ENCODE measurements around the gene NPAS3.

NPAS3 gene

DNA sequence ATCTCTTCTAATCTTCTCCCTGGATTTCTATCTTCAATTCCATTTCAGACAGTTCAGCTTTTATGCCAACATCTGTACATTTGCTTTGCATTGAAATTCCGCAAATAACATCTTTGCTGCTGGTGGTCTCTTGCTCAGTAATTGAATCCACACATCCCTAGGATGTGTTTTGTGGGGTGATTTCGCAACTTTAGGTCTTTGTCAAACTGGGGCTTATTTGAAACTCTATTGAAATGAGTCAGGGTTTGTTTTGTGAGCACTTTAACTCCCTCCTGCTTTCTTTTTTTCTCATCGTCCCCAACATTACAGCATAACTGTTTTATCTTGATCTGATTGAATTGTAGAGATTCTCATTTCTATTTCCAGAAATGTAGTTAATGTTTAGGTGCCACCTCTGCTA, 404.3 kb downstream of the NPAS3 start:
- no peak for DNase-seq

DNA sequence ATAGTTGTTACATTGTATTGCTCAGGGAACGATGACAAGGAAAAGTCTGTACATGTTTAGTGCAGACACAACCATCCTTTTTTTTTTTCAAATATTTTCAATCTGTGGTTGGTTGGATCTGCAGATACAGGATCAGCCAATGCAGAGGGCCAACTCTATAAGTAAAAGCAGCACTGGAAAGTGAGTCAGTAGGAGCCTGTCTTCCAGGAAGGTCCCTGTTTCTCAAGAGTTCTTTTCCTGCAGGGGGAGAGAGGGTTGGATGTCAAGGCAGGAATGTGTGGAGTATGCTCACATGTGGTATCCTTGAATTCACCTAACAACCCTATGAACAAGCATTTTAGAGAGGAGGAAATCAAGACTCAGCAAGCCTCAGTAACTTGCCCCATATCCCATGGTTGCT, 409.1 kb downstream of the NPAS3 start:
- DNase-seq = no peak

DNA sequence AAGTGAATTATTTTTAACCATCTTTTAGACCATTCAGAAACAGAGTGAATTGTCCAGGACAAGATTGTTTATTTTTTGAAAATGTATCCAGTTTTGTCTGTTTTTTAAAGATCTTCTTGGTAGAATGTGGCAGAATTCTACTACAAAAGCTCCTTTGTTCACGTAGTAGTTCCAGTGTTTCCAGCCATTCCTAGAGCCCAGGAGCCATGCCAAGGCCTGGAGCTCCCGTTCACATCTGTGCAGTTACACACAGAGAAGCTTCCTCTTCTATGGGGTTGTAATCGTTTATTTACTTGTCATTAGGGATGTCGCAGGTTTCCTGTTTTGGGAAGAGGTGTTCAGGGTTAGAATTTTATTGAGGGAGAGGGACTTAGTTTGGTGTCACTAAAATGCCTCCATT, 409.8 kb downstream of the NPAS3 start:
- no peak for DNase-seq

DNA sequence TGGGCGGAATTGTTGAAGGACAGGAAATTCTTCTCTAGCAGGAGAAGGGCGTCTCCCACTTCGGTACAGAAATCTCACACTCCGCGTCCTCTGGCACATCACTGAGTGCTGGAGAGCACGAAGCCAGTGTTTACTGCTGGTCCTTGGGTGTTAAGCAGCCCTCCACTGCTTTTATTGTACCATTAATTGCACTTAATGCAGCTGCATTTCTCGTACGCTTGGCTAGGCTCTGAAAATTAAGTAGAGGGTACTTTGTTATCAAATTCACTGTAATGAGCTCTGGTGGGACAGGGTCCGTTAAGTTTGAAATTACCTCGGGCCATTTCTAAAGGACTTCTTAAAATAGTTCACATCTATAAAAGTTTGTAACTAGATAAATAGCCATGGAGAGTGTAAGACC, 411.2 kb downstream of the NPAS3 start:
- DNase-seq = no peak

DNA sequence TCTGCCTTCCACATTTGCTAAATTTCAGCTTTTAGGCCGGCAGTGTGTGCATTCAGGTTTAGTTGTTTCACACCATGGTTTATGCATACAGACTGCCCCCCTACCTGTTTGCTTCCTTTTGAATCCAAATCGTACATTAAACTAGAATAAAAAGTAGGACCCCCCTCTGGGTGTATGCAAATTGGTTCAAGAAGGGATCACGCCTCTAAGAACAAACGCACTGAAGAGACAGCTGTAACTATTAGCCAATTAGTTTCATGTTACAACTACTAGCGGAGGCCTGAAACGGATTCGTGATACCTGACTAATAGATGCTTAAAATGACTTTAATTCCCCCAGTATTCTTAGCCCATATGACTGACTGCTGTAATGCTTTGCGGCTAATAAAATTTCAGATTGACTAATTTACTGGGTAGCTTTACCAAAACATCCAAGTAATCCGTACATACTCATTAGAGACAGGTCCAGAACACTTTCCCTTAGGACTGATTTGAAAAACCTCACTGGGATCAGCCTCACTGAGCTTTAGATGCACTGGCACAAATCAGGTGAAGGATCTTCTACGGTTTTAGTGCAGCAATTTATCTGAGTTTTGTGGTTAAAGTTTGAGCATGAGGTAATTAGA, 411.8 kb downstream of the NPAS3 start:
- DNase-seq = no peak

DNA sequence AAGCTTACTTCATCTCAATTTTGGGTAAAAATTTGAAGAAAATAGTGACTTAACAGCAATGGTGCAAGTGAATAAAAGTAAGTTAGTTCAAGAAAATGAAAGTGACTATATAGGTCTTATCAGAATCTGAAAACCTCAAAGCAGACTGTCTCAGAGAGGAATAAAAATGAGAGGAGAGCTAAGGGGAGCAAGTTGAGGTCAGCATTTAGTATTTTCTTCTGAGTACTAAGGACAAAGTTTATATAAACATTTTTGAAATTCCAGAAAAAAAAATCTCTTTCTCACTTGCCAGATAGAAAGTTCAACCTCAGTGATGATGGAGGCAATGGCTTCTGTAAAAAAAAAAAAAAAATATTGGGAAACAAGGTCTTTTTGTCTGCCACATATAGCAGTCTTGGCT, 414.1 kb downstream of the NPAS3 start:
- no peak for DNase-seq

DNA sequence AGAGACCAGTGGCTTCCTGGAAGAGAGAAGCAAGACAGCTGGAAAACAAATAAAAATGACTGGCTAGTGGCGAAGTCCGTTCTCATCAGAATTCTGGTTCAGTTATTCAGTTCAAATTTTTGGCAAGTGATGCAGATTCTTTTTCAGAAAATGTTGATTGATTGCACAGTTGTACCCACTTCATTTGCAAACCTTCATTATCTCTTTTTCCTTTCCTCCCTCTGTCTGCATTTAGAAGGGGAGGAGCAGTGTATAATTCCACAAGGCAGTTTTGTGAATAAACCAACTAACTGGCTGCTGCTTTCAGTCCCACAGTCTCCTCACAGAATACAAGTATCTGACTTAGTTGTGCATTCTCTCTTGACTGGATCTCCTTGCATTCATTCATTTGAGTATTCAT, 417.5 kb downstream of the NPAS3 start:
- no peak for DNase-seq

DNA sequence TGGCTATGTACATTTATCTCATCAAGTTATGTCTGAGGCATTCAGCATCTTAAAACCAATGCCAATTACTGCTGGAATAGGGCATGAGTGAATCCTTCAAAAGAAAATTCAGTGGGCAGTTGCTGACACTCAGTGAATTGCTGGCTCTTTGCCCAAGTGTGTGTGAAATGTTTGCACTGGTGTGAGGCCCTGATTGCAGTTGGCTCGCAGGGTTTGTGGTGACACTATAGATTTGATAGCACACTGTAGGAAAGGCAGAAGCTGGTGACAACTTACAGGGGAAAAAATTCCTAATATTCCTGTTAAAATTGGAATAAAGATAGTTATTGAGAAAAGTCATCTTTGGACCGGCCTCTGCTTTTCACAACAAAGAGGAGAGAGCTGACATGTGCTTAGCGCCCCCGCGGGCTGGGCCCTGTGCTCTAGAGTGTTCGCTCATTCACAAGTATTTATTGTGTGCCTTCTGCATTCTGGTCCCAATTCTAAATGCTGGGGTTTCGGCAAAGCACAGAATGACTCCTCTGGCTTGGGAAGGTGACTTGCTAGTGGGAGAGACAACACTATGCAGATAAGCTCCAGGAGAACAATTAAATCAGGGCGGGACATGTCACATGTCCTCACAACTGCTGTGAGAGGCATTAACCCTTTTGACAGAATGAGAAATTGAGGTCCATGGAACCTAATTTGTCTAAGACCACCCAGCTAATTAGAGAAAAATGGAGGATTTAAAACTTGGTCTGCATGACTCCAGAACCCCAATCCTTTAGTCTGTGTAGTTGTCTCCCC, 418.7 kb downstream of the NPAS3 start:
- DNase-seq = no peak

DNA sequence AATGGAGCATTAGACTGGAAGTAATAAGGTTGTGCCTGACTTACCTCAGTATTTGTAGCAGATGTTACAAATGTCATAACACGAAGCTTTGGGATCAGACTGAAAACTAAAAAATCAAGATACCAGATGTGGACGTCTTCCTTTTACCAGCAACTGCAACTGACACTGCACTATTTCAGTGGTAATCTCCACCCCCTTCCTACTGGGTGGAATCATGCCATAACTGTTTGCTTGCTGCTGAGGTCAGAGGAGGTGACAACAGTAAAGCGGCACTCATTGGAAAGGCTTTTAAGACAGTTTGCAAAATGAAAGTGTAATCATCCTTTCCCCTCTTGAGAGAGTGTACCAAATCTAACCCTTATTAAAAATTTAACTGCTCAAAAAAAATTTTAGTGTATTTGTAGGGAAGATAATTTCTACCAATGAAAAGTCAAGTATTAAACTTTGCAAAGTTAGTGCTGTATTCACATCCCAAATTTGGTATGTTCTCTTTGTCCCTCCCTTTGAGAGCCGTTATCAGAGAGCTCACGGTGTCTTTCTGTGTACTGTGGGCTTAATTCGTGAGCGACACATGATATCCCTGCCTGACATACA, 420.7 kb downstream of the NPAS3 start:
- no peak for DNase-seq

DNA sequence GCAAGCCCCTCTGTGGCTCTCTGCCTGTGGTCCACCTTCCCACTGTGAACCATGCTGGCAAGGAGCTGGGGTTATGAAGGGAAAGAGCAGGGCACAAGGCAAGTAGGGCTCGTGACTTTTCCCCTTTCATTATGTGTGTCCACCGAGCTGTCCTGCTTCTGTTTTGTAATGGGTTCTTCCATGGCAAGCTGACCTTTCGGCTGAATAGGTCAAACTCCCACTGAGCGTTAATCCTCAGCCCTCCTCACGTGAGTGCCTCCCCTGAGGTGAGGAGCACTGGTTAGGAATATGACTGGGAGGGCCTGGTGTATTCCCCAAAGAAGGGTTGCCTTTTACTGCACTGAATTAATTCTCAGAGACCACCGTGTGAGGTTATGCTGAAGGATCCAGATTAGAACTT, 424.3 kb downstream of the NPAS3 start:
- DNase-seq = no peak

DNA sequence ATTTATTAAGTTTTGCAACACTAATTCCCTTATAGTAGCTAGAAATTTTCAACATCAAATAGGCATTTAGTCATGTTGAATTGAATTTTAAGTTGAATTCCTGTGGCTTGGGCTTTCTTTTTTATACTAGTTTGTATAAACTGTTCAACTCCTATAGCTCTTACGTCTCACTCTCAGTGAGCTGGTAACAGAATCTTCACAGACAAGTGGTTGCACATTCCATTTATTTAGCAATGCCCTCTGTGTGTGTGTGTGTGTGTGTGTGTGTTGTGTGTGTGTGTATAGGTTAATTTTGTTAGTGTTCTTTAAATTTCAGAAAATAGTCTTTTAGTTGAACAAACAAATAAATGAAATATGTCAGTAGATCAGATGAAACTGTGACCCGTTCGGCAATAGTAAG, 425.0 kb downstream of the NPAS3 start:
- no peak for DNase-seq

DNA sequence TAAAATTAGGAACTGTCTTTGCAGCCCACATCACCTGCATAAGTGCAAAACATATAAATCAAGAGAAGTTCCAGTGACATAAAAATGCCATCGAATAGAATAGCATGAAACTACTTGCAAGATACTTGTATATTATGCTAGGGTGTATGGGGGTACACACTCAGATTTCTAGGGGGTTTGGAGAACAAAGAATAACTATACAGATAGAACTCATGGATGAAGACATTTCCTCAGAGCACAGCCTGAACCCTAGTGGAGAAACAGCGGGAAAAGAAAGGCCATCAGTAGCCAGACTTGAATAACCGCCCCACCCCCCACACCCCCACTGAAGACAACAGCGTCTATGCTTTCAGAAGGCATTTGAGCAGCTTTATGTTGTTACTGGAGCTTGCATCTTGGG, 425.8 kb downstream of the NPAS3 start:
- DNase-seq = no peak

DNA sequence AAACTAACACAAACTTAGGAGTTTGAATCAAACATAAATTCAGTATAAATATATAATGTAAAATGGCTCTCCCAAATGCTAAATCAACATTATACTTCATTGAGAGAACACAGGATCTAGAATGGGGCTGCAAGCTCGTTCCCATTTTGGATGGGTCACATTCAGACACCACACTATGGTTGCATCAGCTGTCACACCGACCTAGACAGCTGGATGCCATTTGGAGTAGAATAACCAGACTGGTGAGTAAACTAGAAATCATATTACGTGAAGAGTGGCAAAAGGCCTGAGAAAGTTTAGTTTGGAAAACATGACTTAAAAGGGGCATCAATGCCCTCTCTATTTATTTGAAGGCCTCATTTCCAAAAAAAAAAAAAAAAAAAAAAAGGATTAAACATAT, 430.4 kb downstream of the NPAS3 start:
- no peak for DNase-seq

DNA sequence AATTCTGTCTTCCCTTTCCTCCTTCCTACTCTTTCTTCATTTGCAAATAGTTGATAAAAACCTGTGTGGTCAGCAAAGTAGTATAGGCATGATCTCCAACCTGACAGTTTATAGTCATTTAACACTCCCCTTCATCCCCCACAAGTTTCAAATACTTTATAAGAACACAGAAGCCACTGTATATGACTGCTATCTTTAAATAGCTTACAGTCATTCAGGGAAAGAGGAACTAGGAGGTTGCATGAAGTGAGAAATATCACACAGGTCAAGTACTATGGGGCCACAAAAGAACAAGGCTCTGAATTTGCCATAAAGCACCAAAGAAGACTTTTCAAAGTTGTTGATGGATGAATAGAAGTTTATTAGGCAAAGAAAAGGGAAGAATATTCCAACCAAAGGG, 431.3 kb downstream of the NPAS3 start:
- DNase-seq = no peak

DNA sequence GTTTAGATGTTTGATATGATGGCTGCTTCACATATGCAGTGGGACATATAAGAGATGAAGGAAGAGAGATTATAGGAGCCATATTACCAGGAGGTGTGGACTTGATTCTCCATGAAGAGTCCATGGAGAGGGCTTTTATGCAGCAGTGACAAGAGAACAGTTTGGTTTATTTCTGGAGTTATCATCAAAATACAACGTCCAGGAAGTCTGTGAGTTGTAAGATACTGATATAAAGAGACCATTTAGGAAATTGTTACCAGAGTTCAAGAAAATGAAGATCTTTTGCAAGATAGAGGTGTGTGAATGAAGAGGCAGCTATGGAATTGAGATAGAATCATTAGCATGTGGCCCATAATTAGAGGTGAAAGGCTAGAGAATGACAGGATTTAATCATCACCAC, 431.7 kb downstream of the NPAS3 start:
- DNase-seq = no peak

DNA sequence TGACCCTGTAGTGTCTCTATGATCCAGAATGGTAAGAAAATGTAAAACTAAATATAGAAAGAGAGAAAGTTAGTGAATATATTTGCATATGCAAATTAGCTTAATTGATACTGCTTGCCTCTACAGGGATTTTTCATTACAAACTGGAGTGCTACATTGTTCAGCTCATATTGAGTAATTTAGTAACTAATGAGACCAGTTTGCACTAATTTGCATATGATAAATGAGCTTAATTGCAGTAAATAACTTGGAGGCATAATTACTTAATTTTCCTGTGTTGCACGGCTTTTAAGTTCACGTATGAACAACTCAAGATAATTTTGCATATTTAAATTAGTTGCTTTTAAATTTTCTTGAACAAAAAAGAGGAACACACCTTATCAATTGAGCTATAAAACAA, 436.5 kb downstream of the NPAS3 start:
- no peak for DNase-seq

DNA sequence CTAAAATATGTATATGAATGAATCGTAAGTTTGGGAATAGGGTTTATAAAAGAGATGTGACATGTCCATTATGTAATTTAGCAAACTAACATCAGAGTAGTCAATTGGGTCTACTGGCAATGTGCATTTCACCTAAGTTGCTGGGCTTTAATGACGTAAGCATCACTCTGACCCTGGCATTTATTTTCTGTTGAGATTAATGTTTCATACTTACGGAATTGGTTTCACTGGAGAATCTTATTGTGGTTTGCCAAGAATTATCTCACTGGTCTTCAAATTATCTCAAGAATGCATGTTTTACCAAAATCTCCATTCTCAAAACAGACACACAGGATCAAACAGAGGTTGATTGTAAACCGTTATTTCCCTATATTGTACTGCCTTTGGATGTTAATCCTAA, 437.1 kb downstream of the NPAS3 start:
- no peak for DNase-seq

DNA sequence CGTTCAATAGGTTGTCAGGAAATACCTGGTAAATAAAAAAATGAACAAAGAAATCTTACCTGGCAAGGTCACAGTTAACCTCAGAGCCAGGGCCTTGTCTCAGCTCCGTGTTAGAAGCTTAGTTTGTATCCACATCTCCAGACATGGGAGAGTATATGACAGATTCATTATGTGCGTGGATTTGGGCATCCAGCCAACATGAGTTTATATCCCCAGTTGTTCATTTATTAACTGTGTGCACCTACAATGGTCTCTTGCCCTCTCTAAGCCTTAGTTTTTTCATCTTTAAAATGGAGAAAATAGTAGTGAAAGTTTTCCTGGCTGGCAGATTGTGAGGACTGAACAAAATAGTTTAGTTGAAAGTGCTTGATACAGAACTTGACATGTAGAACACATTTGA, 437.8 kb downstream of the NPAS3 start:
- no peak for DNase-seq

DNA sequence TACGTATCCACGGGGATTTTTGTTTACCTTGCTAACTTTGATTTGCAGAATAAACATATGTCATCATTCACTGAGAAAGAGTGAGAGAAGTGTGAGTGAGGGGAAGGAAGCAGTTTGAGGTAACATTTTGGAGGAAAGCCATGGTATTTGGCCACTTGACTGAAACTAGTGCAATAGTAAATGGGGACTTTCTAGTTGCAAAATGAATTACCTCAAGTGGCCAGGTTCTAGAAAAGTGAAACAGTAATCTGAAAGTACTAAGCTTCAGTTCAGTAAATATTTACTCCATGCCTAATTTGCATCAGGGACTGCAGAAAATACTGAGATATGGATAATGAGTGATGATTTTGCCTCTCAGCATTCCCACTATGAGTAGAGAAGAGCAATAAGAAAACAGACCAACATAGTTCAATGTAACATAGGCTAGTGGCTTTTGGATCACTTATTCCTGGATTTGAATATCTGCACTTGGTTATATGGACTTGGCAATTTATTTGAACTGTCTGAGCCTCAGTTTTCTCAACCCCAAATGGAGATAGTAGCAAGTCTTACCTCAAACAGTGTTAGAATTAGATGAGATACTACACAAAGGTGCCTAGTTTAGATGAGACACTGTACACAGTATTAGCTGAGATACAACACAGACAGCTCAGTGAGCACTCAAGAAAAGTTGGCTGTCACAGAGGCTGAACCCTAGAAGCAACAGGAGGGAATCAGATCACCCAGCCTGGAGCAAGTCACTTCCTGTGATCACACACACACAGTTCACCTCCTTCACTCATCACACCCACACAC, 439.1 kb downstream of the NPAS3 start:
- no peak for DNase-seq

DNA sequence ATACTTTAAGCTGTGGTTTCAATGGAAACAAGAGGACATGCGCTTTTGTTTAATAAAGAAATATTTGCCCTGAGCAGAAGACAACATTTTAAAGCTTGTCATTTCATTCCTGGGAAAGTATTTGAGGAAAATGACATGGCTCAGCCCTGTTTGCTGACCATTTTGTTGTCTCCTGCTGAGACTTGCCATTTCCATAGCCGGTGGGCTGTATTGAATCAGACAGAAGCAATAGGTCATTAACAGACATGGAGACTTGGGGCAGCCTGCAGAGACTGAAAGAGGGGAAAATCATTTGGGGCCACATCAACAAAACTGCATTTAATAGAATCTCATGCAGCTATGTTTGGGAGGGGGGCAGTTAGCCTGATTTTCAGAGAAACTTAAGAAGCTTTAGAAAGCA, 443.0 kb downstream of the NPAS3 start:
- DNase-seq = no peak

DNA sequence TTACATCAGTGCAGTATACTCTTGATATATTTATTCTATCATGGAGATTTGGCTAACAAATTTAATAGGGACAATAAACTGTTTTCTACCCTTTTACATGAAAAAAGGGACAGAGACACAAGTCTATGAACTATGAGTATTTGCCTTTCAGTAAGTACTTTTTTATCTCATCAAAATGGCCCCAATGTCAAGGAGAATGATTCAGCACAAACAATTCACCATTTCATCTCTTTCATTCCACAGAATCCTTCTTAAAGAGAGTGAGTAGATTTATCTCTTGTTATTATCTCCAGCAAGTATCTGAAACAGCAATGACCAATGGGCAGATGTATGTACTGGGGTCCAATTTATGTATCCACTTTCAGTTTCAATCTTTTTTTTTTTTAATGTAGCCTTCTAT, 447.5 kb downstream of the NPAS3 start:
- DNase-seq = no peak

DNA sequence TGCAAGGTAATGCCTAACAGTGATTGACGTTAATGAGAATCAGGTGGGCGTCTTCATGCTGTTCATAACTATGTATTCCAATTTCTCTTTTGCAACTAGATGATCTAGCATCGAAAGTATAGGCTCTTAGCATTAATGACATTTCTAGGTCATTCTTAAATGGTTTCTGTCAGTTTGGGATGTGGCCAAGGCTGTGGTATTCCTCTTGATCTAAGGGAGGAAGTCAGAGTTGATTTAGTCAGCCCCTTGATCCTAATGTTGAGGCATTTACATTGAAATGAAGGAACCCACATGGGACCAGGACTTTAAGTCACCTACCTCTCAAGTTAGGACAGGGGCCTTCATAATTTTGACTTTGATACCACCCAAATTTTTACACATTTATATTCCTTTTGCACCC, 448.1 kb downstream of the NPAS3 start:
- no peak for DNase-seq

DNA sequence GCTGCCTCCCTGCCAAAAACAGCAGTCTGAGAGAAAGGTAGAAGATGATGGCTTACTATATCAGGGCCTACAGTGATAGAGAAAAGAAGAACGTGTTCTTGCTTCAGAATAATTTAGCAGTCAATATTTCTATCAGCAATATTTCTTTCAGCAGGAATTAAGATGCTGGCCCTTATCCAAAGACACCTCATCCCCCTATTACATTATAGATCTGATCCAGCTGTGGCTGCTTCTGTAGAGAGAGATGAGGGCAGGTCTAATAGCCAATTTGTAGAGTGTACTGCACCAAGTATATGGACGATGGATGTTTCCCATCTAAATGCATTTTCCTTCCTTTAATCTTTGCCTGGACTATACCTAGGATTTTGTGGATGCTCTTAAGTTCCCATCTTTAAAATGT, 451.7 kb downstream of the NPAS3 start:
- DNase-seq = no peak

Measured in NCI-H1048 (cell line).